Subcutaneous preadipocyte (primary cell): ENCODE data around the gene PTPRU. TPM values are rescaled to one million over a fixed set of nuclear protein-coding genes. Genes with fewer than 3 reads are reported as not detected.

ENCODE experiments used
- total RNA-seq: library from RNA; depleted of rRNA; stranded (reverse); fragments of >200 nt; gene quantifications from 2 replicates; pipeline ENCODE4 v1.2.3, GENCODE V29; 2012

The PTPRU gene
- 8.8 and 20.1 TPM in 2 replicates for total RNA-seq

GRCh38 chr1:29235955-29236711 is at the start of gene PTPRU:
TSS of gene PTPRU (plus strand) at chr1:29236522. CDS start at chr1:29236645, 123 bp downstream.

GRCh38 chr1:29230553-29231378 is 5.6 kb upstream of the PTPRU start, which contains the start of gene MECR:
TSS of gene MECR (minus strand) at chr1:29230934. CDS start at chr1:29230906, 28 bp downstream.

Other genes with a start within 250 kb of the PTPRU start
- 9.9 and 11.5 TPM in 2 replicates for gene TMEM200B, start 112.6 kb upstream of the PTPRU start, total RNA-seq
- 23.1 and 32.8 TPM in 2 replicates for gene SRSF4, start 54.6 kb upstream of the PTPRU start, total RNA-seq
- 36.7 and 43.2 TPM in 2 replicates for gene MECR, start 5.6 kb upstream of the PTPRU start, total RNA-seq